Measurements from ENCODE around the gene SRSF9. TPM values are rescaled to one million over a fixed set of nuclear protein-coding genes. Genes with fewer than 3 reads are reported as not detected.

SRSF9 gene
- total RNA-seq, 4 donors from 2014 or later = 64.5 to 107 (median 79.9) TPM

GRCh38 chr12:120474616-120474960, 5.0 kb upstream of the SRSF9 start:
- no peaks in the 10 kb centered on the region for H3K36me3 ChIP-seq
- H3K9me3 ChIP-seq = no peaks in the 10 kb centered on the region
- TF ChIP-seq CTCF (IDR thresholded peaks at IDR 0.05) (no peak), POLR2A (IDR thresholded peaks at IDR 0.05) (no peak)
- WGBS, 2 donors = 30 to 44% methylated on average over 2 of the region's 2 CpGs
- H3K27me3 ChIP-seq = no peaks in the 10 kb centered on the region
- intact Hi-C loops (cut with DNase I) = no loop called here
- no peak overlapping the region for H3K4me3 ChIP-seq (replicated peaks in 1 of 3)
- peak in 1 of 2 donors; percentile 8 for DNase-seq
- H3K27ac ChIP-seq = no peak overlapping the region
- H3K4me1 ChIP-seq = peaks cover 6 to 11% of the 10 kb centered on the region in 2 donors

- Histone ChIP-seq H3K4me3 (replicated peaks in 1 of 3) (no peak overlapping the region), H3K9me3 (no peaks in the 10 kb centered on the region), H3K27ac (no peak overlapping the region), H3K27me3 (no peaks in the 10 kb centered on the region), H3K4me1 (peaks cover 6 to 11% of the 10 kb centered on the region in 2 donors), H3K36me3 (no peaks in the 10 kb centered on the region)
- intact Hi-C loops (cut with DNase I) = no loop called here
- no peak for DNase-seq
- 78 to 80% methylated on average over 6 of the region's 6 CpGs for WGBS, 2 donors
- TF ChIP-seq POLR2A (IDR thresholded peaks at IDR 0.05) (no peak), CTCF (IDR thresholded peaks at IDR 0.05) (no peak)
Observed at GRCh38 chr12:120473807-120474615, 4.5 kb upstream of the SRSF9 start.

- no peak for DNase-seq
- Histone ChIP-seq H3K27me3 (no peaks in the 10 kb centered on the region), H3K4me3 (replicated peaks in 1 of 3) (no peak overlapping the region), H3K36me3 (no peaks in the 10 kb centered on the region), H3K4me1 (peaks cover 11% of the 10 kb centered on the region in 2 donors), H3K27ac (no peak overlapping the region), H3K9me3 (no peaks in the 10 kb centered on the region)
- no peak for TF ChIP-seq CTCF (IDR thresholded peaks at IDR 0.05)
- no peak for TF ChIP-seq POLR2A (IDR thresholded peaks at IDR 0.05)
- intact Hi-C loops (cut with DNase I) = no loop called here
Observed at GRCh38 chr12:120472521-120472920, 3.0 kb upstream of the SRSF9 start.

GRCh38 chr12:120470150-120470784, 719 bp upstream of the SRSF9 start:
- H3K4me3 ChIP-seq (replicated peaks in 1 of 3) = peak overlapping the region; percentile 15 to 91 (median 87)
- WGBS, 2 donors = 70 to 82% methylated on average over 22 to 26 of the region's 26 CpGs
- no peaks in the 10 kb centered on the region for H3K9me3 ChIP-seq
- intact Hi-C loops (cut with DNase I) = no loop called here
- no peak for DNase-seq
- TF ChIP-seq POLR2A (IDR thresholded peaks at IDR 0.05) (no peak), CTCF (IDR thresholded peaks at IDR 0.05) (no peak)
- H3K27me3 ChIP-seq = no peaks in the 10 kb centered on the region
- H3K36me3 ChIP-seq = peaks cover 1 to 2% of the 10 kb centered on the region in 2 donors
- peaks cover 11 to 17% of the 10 kb centered on the region in 2 donors for H3K4me1 ChIP-seq
- H3K27ac ChIP-seq = peak overlapping the region; percentile 80 to 88 (median 86)
